Adrenal gland (tissue), 5 donors: Measurements from ENCODE around the gene EVA1C.
"Not testable (repeated sequence)": the region's sequence is repeated elsewhere in the genome, so short reads cannot be mapped to it uniquely, and the experiment has no call there.

ENCODE experiments used
- POLR2A ChIP-seq, 2 donors: fragments of 450-650 bp; IDR thresholded peaks; one replicate each; pipeline ENCODE4 v1.6.1; 2017; ENCODE audit warnings: antibody characterized with exemption in 2 of 2, mild to moderate bottlenecking in 2 of 2, moderate library complexity in 1 of 2
- TF ChIP-seq, protein P1 (sequence below), 6 experiments: fragments of 450-650 bp in 4 of 6; fragments of 200-600 bp in 2 of 6; sonication (generic) in 1 of 6; IDR thresholded peaks; 1 replicate in 5 of 6; 2 replicates in 1 of 6; pipeline versions ENCODE4 v1.5.1 to v1.8.0; 2016 to 2021; ENCODE audit warnings: antibody characterized with exemption in 6 of 6, mild to moderate bottlenecking in 2 of 6, moderate library complexity in 1 of 6
- donor health status: DM: no; HTN: no; CAD: no.

DNA sequence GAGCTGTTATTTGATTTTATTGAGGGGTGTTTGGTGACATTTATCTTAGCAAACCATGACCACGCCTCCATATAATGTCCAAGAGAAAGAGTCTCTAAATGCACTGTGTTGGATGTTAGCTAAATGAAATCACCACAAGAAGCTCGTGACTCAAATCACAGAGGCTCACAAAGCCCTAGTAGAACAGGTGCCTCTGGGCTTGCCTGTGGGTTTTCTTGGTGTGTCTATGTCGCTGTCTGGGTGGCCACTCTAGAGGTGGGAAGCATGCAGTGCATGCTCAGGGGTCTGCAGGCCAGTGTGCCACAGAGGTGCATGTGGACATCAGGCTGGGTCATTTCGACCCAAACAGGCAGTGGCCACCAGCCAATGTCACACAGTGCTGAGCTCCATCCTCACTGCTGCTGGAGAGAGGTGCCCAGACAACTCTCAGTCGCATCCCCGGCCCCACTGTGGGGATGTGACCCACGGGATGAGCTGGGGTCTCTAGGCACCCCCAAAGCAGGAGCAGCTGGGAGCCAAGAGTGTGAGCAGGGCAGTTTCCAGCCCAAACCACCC is 94.0 kb downstream of the EVA1C start:
- TF ChIP-seq, protein P1, sequence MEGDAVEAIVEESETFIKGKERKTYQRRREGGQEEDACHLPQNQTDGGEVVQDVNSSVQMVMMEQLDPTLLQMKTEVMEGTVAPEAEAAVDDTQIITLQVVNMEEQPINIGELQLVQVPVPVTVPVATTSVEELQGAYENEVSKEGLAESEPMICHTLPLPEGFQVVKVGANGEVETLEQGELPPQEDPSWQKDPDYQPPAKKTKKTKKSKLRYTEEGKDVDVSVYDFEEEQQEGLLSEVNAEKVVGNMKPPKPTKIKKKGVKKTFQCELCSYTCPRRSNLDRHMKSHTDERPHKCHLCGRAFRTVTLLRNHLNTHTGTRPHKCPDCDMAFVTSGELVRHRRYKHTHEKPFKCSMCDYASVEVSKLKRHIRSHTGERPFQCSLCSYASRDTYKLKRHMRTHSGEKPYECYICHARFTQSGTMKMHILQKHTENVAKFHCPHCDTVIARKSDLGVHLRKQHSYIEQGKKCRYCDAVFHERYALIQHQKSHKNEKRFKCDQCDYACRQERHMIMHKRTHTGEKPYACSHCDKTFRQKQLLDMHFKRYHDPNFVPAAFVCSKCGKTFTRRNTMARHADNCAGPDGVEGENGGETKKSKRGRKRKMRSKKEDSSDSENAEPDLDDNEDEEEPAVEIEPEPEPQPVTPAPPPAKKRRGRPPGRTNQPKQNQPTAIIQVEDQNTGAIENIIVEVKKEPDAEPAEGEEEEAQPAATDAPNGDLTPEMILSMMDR (IDR thresholded peaks at IDR 0.05) = not testable (repeated sequence)
- TF ChIP-seq POLR2A (IDR thresholded peaks at IDR 0.05) = not testable (repeated sequence)
